Measurements from ENCODE around the gene VIPR1.

Gene VIPR1

GRCh38 chr3:42502429-42503250, at the start of gene VIPR1:
Gene VIPR1 (plus strand): TSS chr3:42502643. CDS start chr3:42502736, 93 bp downstream.
- DNase-seq (ENCODE audit: low read depth), result peak; percentile 89

- no peak for DNase-seq (ENCODE audit: low read depth)
These were observed 46.2 kb upstream of the VIPR1 start for GRCh38 chr3:42456211-42456610.

- DNase-seq (ENCODE audit: low read depth), result no peak
These were observed 43.3 kb upstream of the VIPR1 start for GRCh38 chr3:42459151-42459550.

- DNase-seq (ENCODE audit: low read depth), result no peak
These were observed 40.7 kb upstream of the VIPR1 start for GRCh38 chr3:42461762-42462161.

- no peak for DNase-seq (ENCODE audit: low read depth)
These were observed 39.4 kb upstream of the VIPR1 start for GRCh38 chr3:42463093-42463492.

GRCh38 chr3:42468111-42468510, 34.3 kb upstream of the VIPR1 start:
- no peak for DNase-seq (ENCODE audit: low read depth)

- DNase-seq (ENCODE audit: low read depth), result no peak
These were observed 29.9 kb upstream of the VIPR1 start for GRCh38 chr3:42472555-42472954.

GRCh38 chr3:42473083-42473932, 29.1 kb upstream of the VIPR1 start:
- DNase-seq (ENCODE audit: low read depth), result no peak

- no peak for DNase-seq (ENCODE audit: low read depth)
These were observed 26.0 kb upstream of the VIPR1 start for GRCh38 chr3:42476225-42477125.

- DNase-seq (ENCODE audit: low read depth), result no peak
These were observed 24.7 kb upstream of the VIPR1 start for GRCh38 chr3:42477696-42478095.

- DNase-seq (ENCODE audit: low read depth), result no peak
These were observed 23.6 kb upstream of the VIPR1 start for GRCh38 chr3:42478830-42479229.

- DNase-seq (ENCODE audit: low read depth), result no peak
These were observed 15.5 kb upstream of the VIPR1 start for GRCh38 chr3:42486814-42487565.

GRCh38 chr3:42488687-42489086, 13.8 kb upstream of the VIPR1 start:
- DNase-seq (ENCODE audit: low read depth), result no peak

- no peak for DNase-seq (ENCODE audit: low read depth)
These were observed 13.1 kb upstream of the VIPR1 start for GRCh38 chr3:42489116-42489936.

- no peak for DNase-seq (ENCODE audit: low read depth)
These were observed 12.6 kb upstream of the VIPR1 start for GRCh38 chr3:42489937-42490227.

- DNase-seq (ENCODE audit: low read depth), result no peak
These were observed 12.2 kb upstream of the VIPR1 start for GRCh38 chr3:42490243-42490642.

- no peak for DNase-seq (ENCODE audit: low read depth)
These were observed 10.4 kb upstream of the VIPR1 start for GRCh38 chr3:42491881-42492507.

GRCh38 chr3:42492508-42493080, 9.8 kb upstream of the VIPR1 start:
- no peak for DNase-seq (ENCODE audit: low read depth)

- no peak for DNase-seq (ENCODE audit: low read depth)
These were observed 9.2 kb upstream of the VIPR1 start for GRCh38 chr3:42493126-42493797.
